ENCODE data around the gene STAMBPL1. TPM values are rescaled to one million over a fixed set of nuclear protein-coding genes. Genes with fewer than 3 reads are reported as not detected.

STAMBPL1 gene
- total RNA-seq, 1 donor from 2014 or later: 41.9 TPM

GRCh38 chr10:88843171-88843570 lies 36.9 kb upstream of the STAMBPL1 start:
- Mint-ChIP-seq H3K27me3 (peaks cover 18% of the 10 kb centered on the region), H3K36me3 (ENCODE audit: low read depth) (no peaks in the 10 kb centered on the region), H3K27ac (no peak overlapping the region), H3K4me3 (no peak overlapping the region), H3K4me1 (peaks cover 13% of the 10 kb centered on the region), H3K9me3 (no peaks in the 10 kb centered on the region)
- intact Hi-C loops (cut with micrococcal nuclease): no loop called here
- no peak for DNase-seq

GRCh38 chr10:88848499-88848898 lies 31.5 kb upstream of the STAMBPL1 start:
- intact Hi-C loops (cut with micrococcal nuclease): loop anchor here (1.0 kb wide), 4 partner anchors 10 to 53 kb away; partner anchors contain the start of gene STAMBPL1
- H3K36me3 Mint-ChIP-seq (ENCODE audit: low read depth): no peaks in the 10 kb centered on the region
- peak overlapping the region; percentile 22 for H3K4me3 Mint-ChIP-seq
- no peak for DNase-seq
- peak overlapping the region; percentile 69 for H3K27ac Mint-ChIP-seq
- peaks cover 15% of the 10 kb centered on the region for H3K27me3 Mint-ChIP-seq
- peaks cover 21% of the 10 kb centered on the region for H3K4me1 Mint-ChIP-seq
- no peaks in the 10 kb centered on the region for H3K9me3 Mint-ChIP-seq

- Mint-ChIP-seq H3K27ac (peak overlapping the region; percentile 69), H3K9me3 (no peaks in the 10 kb centered on the region), H3K4me3 (no peak overlapping the region), H3K27me3 (peaks cover 10% of the 10 kb centered on the region), H3K36me3 (ENCODE audit: low read depth) (no peaks in the 10 kb centered on the region), H3K4me1 (peaks cover 22% of the 10 kb centered on the region)
- no peak for DNase-seq
- intact Hi-C loops (cut with micrococcal nuclease): no loop called here
Measured at GRCh38 chr10:88849234-88849633, 30.8 kb upstream of the STAMBPL1 start.

GRCh38 chr10:88850712-88851111 lies 29.3 kb upstream of the STAMBPL1 start:
- DNase-seq: no peak
- Mint-ChIP-seq H3K4me3 (no peak overlapping the region), H3K27ac (no peak overlapping the region), H3K4me1 (peaks cover 25% of the 10 kb centered on the region), H3K36me3 (ENCODE audit: low read depth) (no peaks in the 10 kb centered on the region), H3K27me3 (peaks cover 3% of the 10 kb centered on the region), H3K9me3 (no peaks in the 10 kb centered on the region)
- intact Hi-C loops (cut with micrococcal nuclease): no loop called here

GRCh38 chr10:88851706-88852105 lies 28.3 kb upstream of the STAMBPL1 start, which contains the start of gene ANKRD22:
TSS of gene ANKRD22 (minus strand) at chr10:88851844. CDS start at chr10:88851607, 237 bp downstream.
- intact Hi-C loops (cut with micrococcal nuclease): no loop called here
- Mint-ChIP-seq H3K27me3 (peaks cover 3% of the 10 kb centered on the region), H3K4me3 (no peak within 1 kb of the TSS), H3K9me3 (peaks cover under 1% of the 10 kb centered on the region), H3K27ac (no peak within 1 kb of the TSS), H3K36me3 (ENCODE audit: low read depth) (no peaks in the 10 kb centered on the region), H3K4me1 (peaks cover 25% of the 10 kb centered on the region)
- DNase-seq: no peak

GRCh38 chr10:88852327-88852726 lies 27.7 kb upstream of the STAMBPL1 start:
- no peaks in the 10 kb centered on the region for H3K36me3 Mint-ChIP-seq (ENCODE audit: low read depth)

GRCh38 chr10:88853155-88853881 lies 26.7 kb upstream of the STAMBPL1 start:
- DNase-seq: no peak
- H3K4me1 Mint-ChIP-seq: peaks cover 23% of the 10 kb centered on the region
- no peak overlapping the region for H3K27ac Mint-ChIP-seq
- H3K36me3 Mint-ChIP-seq (ENCODE audit: low read depth): no peaks in the 10 kb centered on the region
- peaks cover 4% of the 10 kb centered on the region for H3K9me3 Mint-ChIP-seq
- peaks cover 7% of the 10 kb centered on the region for H3K27me3 Mint-ChIP-seq
- no peak overlapping the region for H3K4me3 Mint-ChIP-seq
- intact Hi-C loops (cut with micrococcal nuclease): no loop called here

More at GRCh38 chr10:88852327-88852726, 27.7 kb upstream of the STAMBPL1 start:
- no peak for DNase-seq
- Mint-ChIP-seq H3K27ac (no peak overlapping the region), H3K9me3 (peaks cover 4% of the 10 kb centered on the region), H3K27me3 (peaks cover 7% of the 10 kb centered on the region), H3K4me3 (no peak overlapping the region), H3K4me1 (peaks cover 25% of the 10 kb centered on the region)
- intact Hi-C loops (cut with micrococcal nuclease): no loop called here

- H3K27ac Mint-ChIP-seq: no peak overlapping the region
- no peak overlapping the region for H3K4me3 Mint-ChIP-seq
- DNase-seq: no peak
- no peaks in the 10 kb centered on the region for H3K36me3 Mint-ChIP-seq (ENCODE audit: low read depth)
- H3K9me3 Mint-ChIP-seq: peaks cover 4% of the 10 kb centered on the region
- peaks cover 13% of the 10 kb centered on the region for H3K4me1 Mint-ChIP-seq
- intact Hi-C loops (cut with micrococcal nuclease): no loop called here
- H3K27me3 Mint-ChIP-seq: peaks cover 7% of the 10 kb centered on the region
Measured at GRCh38 chr10:88854684-88855083, 25.4 kb upstream of the STAMBPL1 start.

- H3K9me3 Mint-ChIP-seq: peaks cover 4% of the 10 kb centered on the region
- DNase-seq: no peak
- peaks cover 7% of the 10 kb centered on the region for H3K4me1 Mint-ChIP-seq
- no peak overlapping the region for H3K4me3 Mint-ChIP-seq
- no peaks in the 10 kb centered on the region for H3K36me3 Mint-ChIP-seq (ENCODE audit: low read depth)
- no peak overlapping the region for H3K27ac Mint-ChIP-seq
- intact Hi-C loops (cut with micrococcal nuclease): loop anchor here (1.0 kb wide), 1 partner anchor 10 kb away; no protein-coding TSS in a partner anchor
- peaks cover 16% of the 10 kb centered on the region for H3K27me3 Mint-ChIP-seq
Measured at GRCh38 chr10:88857831-88858230, 22.2 kb upstream of the STAMBPL1 start.

GRCh38 chr10:88858491-88858890 lies 21.6 kb upstream of the STAMBPL1 start:
- no peaks in the 10 kb centered on the region for H3K36me3 Mint-ChIP-seq (ENCODE audit: low read depth)
- H3K4me1 Mint-ChIP-seq: peaks cover 4% of the 10 kb centered on the region
- DNase-seq: no peak
- peaks cover 22% of the 10 kb centered on the region for H3K27me3 Mint-ChIP-seq
- peaks cover 4% of the 10 kb centered on the region for H3K9me3 Mint-ChIP-seq
- H3K27ac Mint-ChIP-seq: no peak overlapping the region
- intact Hi-C loops (cut with micrococcal nuclease): loop anchor here (1.0 kb wide), 1 partner anchor 10 kb away; no protein-coding TSS in a partner anchor
- H3K4me3 Mint-ChIP-seq: no peak overlapping the region

GRCh38 chr10:88861036-88861435 lies 19.0 kb upstream of the STAMBPL1 start:
- intact Hi-C loops (cut with micrococcal nuclease): no loop called here
- no peaks in the 10 kb centered on the region for H3K36me3 Mint-ChIP-seq (ENCODE audit: low read depth)
- H3K27me3 Mint-ChIP-seq: peaks cover 32% of the 10 kb centered on the region
- H3K9me3 Mint-ChIP-seq: peaks cover 4% of the 10 kb centered on the region
- no peak for DNase-seq
- no peak overlapping the region for H3K4me3 Mint-ChIP-seq
- no peaks in the 10 kb centered on the region for H3K4me1 Mint-ChIP-seq
- H3K27ac Mint-ChIP-seq: no peak overlapping the region

- DNase-seq: no peak
- peaks cover 27% of the 10 kb centered on the region for H3K27me3 Mint-ChIP-seq
Measured at GRCh38 chr10:88865281-88865876, 14.7 kb upstream of the STAMBPL1 start.

GRCh38 chr10:88866454-88866853 lies 13.6 kb upstream of the STAMBPL1 start:
- no peak overlapping the region for H3K27ac Mint-ChIP-seq
- peaks cover 5% of the 10 kb centered on the region for H3K4me1 Mint-ChIP-seq
- DNase-seq: no peak
- H3K36me3 Mint-ChIP-seq (ENCODE audit: low read depth): no peaks in the 10 kb centered on the region
- H3K4me3 Mint-ChIP-seq: no peak overlapping the region
- peaks cover 27% of the 10 kb centered on the region for H3K27me3 Mint-ChIP-seq
- peaks cover 5% of the 10 kb centered on the region for H3K9me3 Mint-ChIP-seq
- intact Hi-C loops (cut with micrococcal nuclease): no loop called here

More at GRCh38 chr10:88865281-88865876, 14.7 kb upstream of the STAMBPL1 start:
- intact Hi-C loops (cut with micrococcal nuclease): loop anchor here (2.0 kb wide), 1 partner anchor 31 kb away; no protein-coding TSS in a partner anchor
- no peak overlapping the region for H3K4me3 Mint-ChIP-seq
- H3K36me3 Mint-ChIP-seq (ENCODE audit: low read depth): no peaks in the 10 kb centered on the region
- H3K9me3 Mint-ChIP-seq: no peaks in the 10 kb centered on the region
- no peak overlapping the region for H3K27ac Mint-ChIP-seq
- peaks cover 3% of the 10 kb centered on the region for H3K4me1 Mint-ChIP-seq

- Mint-ChIP-seq H3K4me3 (no peak overlapping the region), H3K27me3 (peaks cover 6% of the 10 kb centered on the region), H3K4me1 (peaks cover 5% of the 10 kb centered on the region), H3K9me3 (peaks cover 9% of the 10 kb centered on the region), H3K27ac (no peak overlapping the region), H3K36me3 (ENCODE audit: low read depth) (no peaks in the 10 kb centered on the region)
- DNase-seq: no peak
- intact Hi-C loops (cut with micrococcal nuclease): no loop called here
Measured at GRCh38 chr10:88870089-88870488, 10.0 kb upstream of the STAMBPL1 start.

Measured in activated CD4-positive, alpha-beta T cell treated with anti-CD3 and anti-CD28 coated beads, Interleukin-2, amount 10 ng/mL, durations not matched to agents 24 days and 14 days (primary cell).